Activated CD4-positive, alpha-beta T cell treated with anti-CD3 and anti-CD28 coated beads, Interleukin-2, Interleukin-4, amounts not matched to agents 100 ng/mL and 50 ng/mL, durations not matched to agents 16 hours and 8 hours (primary cell): ENCODE data around the gene ENTR1.
A peak's percentile ranks its signal among the peaks of the same experiment; 100 is the strongest.
"Not testable (repeated sequence)": the region's sequence is repeated elsewhere in the genome, so short reads cannot be mapped to it uniquely, and the experiment has no call there.

Experiments used
- DNase-seq: peaks from one replicate; pipeline ENCODE4 v3.0.0-alpha.2; 2020; ENCODE audit warnings: low spot score

Gene ENTR1

DNA sequence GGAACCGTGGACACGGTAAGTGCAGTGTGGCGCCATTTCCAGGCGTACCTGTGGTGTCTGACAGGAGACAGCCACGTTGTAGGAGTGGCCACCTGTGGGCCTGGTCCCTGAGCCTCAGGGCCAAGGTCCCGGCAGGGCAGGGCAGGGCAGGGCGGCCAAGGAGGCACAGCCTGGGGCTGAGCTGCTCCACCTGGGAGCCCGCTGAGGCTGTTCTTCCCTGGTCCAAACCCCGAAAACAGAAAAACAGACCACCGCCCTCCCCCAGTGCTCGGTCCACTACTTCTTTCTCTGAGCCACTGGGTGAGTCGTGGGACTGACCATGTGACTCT lies 8.6 kb upstream of the ENTR1 start:
- no peak for DNase-seq

DNA sequence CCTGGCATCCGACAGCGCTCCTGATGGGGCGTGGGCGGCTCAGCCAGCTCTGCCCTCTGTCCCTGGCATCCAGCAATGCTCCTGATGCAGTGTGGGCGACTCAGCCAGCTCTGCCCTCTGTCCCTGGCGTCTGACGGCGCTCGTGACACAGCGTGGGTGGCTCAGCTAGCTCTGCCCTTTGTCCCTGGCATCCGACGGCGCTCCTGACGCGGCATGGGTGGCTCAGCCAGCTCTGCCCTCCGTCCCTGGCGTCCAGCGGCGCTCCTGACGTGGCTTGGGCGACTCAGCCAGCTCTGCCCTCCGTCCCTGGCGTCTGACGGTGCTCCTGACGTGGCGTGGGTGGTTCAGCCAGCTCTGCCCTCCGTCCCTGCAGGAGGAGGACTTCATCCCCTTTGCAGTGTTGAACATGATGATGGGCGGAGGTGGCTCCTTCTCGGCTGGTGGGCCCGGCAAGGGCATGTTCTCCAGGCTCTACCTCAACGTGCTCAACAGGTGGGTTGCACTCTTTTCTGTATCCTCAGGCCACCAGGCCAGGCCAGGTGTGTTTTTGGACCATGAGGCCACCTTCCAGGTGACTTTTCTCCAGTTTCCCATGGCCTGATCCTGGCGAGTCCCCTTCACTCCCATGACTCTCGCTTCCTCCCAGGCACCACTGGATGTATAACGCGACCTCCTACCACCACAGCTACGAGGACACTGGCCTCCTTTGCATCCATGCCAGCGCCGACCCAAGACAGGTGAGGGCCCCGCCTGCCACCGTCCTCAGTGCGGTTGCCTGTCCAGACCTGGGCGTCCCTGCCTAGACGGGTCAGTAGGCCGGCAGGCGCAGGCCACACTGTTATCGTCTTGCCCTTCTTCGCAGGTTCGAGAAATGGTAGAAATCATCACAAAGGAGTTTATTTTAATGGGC lies 8.0 kb upstream of the ENTR1 start:
- DNase-seq: no peak

DNA sequence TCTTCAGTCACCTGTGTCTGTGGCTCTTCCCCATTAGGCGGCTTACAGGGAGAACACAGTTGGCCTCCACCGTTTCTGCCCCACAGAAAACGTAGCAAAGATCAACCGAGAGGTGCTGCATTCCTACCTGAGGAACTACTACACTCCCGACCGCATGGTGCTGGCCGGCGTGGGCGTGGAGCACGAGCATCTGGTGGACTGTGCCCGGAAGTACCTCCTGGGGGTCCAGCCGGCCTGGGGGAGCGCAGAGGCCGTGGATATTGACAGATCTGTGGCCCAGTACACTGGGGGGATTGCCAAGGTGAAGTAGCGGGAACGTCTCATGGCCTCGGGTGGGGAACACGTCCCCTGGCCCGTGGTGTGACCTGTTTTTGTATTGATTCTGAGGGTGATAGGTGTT lies 6.5 kb upstream of the ENTR1 start:
- DNase-seq: no peak

DNA sequence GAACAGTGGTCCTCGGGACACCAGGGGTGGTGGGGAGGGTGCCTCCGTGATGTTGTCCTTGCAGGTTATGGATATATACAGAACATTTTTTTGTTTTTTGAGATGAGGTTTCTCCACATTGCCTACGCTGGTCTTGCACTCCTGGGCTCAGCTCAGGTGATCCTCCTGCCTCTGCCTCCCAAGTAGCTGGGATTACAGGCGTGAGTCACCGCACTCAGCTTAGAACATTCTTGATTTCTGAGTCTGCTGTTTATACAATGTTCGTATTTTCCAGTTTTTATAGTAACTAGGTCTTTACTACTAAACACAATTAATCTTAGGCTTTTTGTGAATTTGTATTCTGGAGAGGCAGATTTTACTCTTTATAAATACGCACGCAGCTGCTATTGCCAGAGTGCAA lies 6.0 kb upstream of the ENTR1 start:
- no peak for DNase-seq

DNA sequence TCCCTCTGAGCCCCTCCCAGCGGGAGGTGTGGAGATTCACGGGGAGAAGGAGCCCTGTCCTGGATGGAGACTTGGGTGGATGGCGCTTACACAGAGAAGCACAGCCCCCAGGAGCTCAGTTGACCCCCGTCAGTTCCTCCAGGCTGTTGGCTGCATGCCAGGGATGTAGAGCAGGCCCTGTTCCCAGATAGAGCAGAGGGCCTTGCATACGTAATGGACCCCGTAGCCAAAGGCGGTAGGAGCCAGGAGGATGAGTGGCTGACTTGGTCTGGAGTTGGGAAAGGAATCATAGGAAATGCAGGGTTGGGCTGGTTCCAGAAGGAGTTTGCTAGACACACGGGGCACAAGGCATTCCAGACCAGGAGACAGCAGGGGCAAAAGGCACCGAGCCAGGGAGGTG lies 2.5 kb upstream of the ENTR1 start:
- DNase-seq: no peak

DNA sequence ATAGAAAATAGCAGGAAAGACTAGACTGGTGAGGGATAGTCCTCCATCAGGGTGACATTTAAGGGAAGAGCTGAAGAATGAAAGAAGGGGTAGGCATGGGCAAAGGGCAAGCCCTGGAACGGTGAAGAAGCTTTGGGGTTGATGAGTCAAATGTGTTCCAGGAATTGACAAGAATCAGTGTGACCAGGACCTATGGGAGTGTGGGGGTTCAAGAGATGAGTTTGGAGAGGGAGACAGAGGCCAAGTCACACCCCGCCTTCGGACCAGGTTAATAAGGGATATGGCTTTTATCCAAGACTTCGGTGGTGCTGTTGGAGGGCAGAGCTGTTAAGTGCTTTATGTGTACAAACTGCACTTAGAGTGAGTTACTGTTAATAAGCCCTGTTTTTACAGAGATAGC lies 964 bp upstream of the ENTR1 start:
- DNase-seq: no peak

DNA sequence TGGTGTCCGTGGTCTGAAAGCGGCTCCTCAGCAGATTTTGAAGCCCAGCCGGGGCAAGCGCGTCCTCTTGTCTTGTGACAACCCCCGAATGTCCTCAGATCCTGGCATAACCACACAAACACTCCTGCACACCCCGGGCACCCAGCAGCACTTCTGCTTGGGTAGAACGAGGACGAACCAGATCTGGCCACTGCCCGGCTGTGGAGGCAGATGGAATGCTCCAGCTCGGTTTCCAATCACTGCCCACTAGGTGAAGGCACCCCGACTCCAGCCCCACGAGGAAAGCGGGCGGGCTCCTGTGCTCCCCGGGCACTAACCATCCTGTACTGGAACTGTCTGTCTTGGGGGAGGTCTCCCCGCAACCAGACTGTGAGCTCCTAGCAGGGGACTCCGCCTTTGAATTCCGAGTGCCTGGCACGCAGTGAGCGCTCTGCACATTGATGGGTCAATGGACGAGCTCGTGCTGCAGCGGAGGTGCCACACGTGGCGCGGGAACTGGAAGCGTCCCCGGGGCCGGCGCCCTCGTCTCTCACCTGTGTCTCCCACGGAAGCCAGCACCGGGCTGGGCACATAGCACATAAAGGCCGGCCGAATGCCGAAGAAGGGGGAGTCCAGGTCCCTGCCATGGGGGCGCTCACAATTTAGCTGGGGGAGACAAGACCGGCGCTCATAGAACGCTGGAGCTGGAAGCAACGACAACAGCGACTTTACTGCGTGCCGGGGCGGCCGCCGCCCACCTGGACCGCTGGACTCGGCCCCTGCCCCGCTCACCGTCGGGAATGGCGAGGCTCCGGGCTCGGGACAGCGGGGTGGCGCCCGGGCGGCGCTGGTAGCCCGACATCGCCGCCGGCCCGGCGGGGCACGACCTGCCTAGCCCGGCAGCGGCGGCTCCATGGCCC lies 608 bp downstream of the ENTR1 start:
- peak; percentile 30 for DNase-seq

DNA sequence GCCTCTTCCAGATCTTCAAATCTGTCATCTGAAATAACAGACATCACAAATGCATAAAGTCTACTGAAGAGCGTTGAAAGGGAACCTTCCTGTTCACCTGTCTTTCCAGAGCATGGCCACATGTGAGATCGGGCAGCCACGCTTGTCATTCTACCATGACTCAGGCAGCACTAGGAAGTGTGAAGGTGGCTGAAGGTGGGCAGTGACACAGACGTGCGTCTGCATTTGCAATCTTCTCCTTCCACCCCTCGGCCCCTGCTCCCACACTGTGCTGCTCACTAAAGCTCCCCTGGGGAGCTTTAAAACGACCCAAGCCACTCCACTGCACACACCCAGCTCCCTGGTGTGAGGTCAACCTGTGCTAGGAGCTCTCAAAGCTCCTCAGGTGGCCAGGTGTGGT lies 2.5 kb downstream of the ENTR1 start:
- no peak for DNase-seq

DNA sequence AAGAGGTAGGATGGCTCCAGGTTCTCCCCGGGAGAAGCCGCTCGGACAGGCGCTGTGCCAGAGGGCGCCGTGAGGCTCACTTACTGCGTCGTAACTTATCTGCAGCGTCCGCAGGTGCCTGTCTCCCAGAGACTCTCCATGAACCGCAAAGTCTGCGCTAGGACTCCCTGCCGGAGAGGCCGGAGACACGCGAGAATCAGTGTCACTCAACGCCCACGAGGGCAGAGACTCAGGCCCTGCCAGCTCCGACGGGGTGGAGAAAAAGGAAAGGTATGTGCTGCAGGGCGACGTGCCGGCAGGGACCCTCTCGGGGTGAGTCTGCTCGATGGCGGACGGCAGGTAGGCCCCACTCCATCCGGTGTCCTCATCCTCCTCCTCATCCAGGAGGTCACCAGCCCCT lies 3.4 kb downstream of the ENTR1 start:
- not testable (repeated sequence) for DNase-seq

DNA sequence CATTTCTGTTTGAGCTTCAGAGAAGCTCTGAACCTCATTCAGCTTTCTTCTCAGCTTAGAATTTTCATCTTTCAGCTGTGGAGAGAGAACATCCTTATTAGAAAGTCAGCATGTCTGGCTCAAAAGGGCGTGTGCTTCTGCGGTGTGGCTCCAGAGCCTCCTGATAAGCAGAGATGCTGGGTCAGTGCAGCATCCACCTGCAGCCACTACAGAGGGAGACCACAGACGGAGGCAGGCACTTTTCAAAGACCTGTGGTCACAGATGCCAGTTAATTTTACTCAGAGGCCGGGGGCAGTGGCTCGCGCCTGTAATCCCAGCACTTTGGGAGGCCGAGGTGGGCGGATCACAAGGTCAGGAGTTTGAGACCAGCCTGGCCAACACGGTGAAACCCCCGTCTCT lies 4.5 kb downstream of the ENTR1 start:
- not testable (repeated sequence) for DNase-seq

DNA sequence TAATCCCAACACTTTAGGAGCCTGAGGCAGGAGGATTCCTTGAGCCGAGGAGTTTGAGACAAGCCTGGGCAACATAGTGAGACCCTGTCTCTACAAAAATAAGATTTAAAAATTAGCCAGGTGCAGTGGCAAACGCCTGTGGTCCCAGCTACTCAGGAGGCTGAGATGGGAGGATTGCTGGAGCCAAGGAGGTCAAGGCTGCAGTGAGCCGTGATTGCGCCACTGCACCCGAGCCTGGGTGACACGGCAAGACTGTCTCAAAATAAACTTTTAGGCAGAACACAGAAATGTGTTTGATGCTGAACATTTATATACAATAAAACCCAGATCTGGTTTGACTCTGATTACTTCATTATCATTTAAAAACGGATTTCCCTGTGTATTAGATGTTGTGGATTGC lies 4.9 kb downstream of the ENTR1 start:
- no peak for DNase-seq

DNA sequence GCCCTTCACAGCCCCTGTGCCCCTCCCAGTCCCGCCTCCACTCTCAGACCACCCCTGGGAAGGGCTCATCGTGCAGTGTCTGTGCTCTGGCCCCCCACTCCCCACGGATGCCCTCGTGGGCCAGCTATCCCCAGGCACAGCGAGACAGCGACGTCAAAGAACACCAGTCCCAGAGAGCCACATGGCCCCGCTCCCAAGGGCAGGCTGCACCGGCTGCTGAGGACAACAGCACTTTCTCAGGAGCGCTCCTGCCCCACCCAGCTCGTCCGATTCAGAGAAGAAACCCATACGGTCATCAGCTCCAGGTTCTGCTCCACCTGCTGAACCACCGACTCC lies 5.6 kb downstream of the ENTR1 start:
- DNase-seq: no peak

DNA sequence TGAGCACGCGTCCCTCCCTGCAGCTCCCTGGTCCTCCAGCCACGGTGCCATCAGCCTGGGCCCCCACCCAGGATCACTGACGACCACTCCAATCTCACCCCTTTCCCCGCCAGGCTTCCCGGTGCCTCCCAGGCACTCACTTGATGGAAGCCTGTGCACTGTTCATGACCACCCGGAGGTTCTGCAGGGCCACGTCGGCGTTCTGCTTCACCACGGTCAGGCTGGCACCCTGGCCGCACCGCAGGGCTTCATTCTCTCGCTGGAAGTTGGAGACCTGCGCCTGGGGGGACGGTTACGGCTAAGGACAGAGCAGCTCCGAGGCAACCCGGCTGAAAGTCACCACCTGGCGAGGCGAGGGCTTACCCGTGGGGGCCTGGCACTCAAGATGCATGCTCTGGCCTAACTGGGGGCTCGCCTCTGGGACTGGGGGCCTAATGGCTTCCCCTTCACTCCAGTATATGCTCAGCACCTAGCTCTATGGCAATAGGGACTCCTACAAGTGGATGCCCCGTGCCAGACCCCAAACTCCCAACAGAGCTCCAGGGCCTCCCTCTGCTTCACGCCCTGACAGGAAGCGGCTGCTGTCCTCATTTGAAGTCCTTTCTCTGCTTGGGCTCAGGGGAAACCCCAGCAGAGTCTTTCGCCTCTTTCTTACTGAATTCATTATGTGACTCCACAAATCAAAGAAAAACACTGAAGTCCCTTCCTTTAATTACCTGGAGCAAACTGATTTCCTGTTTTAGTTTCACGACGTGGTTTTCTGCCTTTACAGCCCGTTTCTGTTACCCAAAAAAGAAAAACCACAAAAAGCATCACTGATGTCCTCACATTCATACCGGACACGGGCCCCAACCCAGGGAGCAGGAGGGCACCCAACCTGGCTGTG lies 6.3 kb downstream of the ENTR1 start:
- DNase-seq: peak; percentile 66

DNA sequence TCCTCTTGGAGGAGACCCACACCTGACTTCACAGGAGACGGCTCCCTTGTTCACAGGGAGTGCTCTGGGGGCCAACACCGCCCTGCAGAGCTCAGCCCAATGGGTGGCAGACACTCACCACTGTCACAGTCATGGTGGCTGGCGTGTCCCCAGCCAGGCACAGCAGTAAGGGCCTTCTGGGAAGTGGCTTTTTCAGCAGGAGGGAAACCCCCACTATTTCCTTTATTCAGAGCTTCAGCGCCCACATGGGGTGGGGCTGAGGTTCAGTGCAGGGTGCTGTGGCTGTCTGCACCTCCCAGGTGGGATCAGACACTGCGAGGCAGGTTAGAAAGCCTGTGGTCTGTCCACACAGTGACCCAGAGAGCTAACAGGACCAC lies 6.9 kb downstream of the ENTR1 start:
- DNase-seq: peak; percentile 84

DNA sequence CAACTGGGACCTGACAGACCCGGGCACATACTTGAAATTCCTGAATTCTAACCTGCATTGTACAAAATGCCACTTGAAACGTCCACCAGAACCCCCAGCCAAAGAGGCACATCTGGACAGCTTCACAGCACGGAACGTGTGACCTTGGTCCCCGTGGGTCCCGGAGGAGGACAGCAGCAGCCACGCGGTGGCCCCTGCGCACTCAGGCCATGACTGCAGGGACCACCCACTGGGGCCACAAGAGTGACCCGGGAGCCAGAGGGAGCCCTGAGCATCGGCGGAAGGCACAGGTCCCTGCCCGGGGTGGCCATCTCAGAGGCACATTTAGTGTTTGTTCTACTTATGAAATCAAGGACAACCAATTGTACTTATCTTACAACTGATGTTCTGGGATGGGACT lies 8.3 kb downstream of the ENTR1 start:
- no peak for DNase-seq

DNA sequence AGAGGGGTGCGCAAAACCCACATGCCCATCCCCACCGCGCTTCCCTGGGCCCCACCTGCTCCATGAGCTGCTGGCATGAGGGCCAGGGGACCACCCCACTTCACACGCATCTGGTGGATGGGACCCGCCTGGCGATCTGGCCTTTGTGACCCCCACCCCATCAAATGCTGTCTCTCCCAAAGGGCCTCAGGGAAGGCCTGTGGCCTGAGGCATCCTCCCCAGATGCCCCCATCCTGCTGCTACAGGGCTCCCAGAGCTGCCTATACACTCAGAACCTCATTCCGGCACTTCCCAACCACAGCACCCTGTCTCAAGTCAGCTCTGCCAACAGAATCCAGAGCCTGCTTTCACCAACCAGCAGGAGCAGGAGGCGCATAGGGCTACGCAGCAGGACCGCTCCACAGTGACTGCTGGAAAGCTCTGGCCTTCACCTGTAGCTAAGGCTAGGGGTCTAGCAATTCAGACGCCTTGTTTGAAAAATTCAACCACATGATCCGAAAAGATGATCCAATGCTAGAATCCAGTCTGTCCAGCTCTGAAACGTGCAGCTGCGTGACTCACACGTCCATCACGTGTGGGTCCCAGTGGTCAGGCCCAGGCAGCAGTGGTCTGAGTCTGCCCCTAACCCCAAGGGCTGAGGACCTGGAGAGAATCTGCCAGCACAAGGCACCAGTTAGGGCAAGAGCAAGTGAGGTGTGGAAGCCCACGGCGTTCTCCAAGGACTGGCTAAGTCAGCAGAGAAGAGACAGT lies 9.1 kb downstream of the ENTR1 start:
- DNase-seq: no peak

DNA sequence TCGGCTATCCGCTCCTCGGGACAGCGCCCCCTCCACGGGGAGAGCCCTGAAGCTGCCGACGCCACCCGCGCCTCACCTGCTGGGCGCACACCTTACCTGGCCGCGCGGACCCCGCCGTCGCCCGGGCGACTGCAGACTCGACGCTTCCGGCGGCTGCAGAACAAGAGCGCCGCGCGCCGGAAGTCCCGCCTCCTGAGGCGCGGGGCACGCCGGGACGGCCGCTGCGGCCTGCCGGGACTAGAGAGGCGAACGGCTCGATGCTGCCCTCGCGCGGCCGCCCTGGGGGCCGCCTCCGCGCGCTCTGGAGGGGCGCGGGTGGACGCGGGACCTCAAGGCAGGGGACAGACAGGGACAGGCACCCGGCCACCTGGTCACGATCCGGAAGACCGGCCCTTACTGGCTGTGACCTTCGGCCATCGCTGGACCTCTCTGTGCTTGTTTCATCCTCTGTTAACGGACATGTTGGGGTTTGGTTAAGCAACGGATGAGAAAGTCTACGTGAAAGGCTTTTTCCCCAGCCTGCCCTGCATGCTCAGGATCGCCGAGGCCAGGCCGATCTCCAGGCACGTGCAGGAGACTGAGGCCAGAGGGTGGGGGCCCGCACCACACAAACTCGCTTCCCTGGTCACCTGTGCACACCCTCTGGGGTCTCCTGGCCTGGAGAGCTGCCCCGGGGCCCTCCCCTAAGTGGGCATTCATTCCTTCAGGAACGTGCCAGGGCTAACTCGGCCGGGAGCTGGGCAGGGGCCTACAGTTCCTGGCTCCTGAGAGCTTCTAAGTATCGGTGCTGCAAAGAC lies 10.2 kb downstream of the ENTR1 start, which contains the start of gene SNAPC4:
SNAPC4 (minus strand) TSS at position 133 of the 797 bp plus-strand sequence. CDS start 1,742 bp downstream, outside the sequence.
- DNase-seq: peak; percentile 91

DNA sequence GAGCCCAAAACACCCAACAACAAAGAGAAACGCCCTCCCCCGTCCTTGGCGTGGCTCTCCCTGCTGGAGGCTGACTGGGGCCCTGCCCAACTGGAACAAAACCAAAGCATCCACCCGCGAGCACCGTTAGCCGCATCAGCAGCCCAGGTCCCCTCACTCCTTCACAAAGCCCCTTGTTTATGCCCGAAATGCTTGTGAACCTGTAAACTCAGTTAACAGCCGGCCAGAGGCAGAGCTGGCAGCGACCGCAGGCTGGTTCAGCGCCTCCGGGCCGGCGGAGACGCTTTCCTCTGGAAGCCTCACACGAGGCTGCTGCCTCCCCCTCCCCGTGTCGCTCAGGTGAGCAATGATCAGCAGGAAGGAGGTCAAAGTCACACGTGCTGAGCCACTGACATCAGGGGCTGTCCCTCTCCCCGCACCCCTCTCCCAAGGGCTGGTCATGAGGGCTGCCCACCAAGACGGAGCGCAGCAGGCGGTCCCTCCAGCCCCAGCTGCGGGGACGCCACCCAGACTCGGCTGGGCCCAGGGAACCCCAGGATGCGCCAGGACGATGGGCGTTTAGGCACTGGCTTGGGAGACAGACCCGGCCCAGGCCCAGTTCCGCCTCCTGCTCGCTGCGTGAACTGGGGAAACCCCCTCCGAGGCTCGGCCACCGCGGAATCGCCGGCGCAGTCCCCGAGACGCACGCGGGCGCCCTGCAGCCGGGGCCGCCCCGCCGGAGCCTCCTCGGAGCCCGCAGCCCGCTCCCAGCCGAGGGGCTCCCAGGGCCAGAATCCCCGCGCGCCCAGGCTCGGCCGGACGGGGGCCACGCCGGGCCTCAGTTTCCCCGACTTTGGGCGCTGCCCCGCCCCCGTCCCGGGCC lies 11.0 kb downstream of the ENTR1 start:
- peak; percentile 39 for DNase-seq

DNA sequence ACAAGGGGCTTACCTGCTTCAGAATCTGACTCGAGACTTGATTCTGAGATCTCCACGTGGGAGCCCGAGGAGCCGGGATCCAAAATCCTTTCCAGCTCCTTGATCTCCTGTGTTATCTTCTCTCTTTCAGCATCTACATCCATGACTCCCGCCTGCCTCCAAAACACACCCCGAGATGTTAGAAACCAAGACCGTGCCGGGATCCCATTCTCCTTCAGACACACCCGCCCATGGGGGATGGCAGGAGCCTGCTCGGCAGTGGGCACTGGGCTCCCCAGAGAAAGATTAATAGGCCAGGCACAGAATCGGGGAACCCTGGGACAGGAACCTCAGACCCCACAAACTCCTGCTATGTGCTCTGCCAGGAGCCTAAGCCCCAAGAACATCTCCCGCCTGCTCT lies 12.1 kb downstream of the ENTR1 start:
- no peak for DNase-seq

DNA sequence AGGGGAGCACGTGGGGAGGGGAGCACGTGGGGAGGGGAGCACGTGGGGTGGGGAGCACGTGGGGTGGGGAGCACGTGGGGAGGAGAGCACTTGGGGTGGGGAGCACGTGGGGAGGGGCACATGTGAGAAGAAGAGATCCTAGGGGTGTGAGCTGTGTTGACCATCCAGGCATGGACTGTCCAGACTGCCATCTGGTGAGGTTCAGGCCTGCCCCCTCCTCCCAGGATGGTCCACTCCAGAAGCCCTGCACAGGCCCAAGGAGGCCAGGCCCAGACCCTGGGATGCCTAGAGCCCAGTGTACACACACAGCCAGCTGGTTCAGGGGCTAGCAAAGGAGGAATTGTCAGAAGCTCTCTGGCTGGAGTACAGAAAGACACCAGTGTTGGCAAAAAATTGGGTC lies 12.8 kb downstream of the ENTR1 start:
- DNase-seq: no peak
